Measurements from ENCODE around the gene GFRA3.

GFRA3 gene

GRCh38 chr5:138213161-138214029 is 61.0 kb downstream of the GFRA3 start, which contains the start of gene CDC23:
Gene CDC23 (minus strand): TSS chr5:138213323. CDS start chr5:138213312, 11 bp downstream.
- TF ChIP-seq CTCF (conservative IDR thresholded peaks at IDR 0.05) (no peak), ZFX (IDR thresholded peaks at IDR 0.05) (no peak)
- peak within 1 kb of the TSS; percentile 74 for H3K27ac ChIP-seq

GRCh38 chr5:138212828-138213160 is 61.6 kb downstream of the GFRA3 start:
- H3K27ac ChIP-seq: peak overlapping the region; percentile 74
- no peak for TF ChIP-seq ZFX (IDR thresholded peaks at IDR 0.05)
- TF ChIP-seq CTCF (conservative IDR thresholded peaks at IDR 0.05): no peak

- TF ChIP-seq ZFX (IDR thresholded peaks at IDR 0.05) (no peak), CTCF (conservative IDR thresholded peaks at IDR 0.05) (no peak)
- H3K27ac ChIP-seq: no peak overlapping the region
These were observed 63.4 kb downstream of the GFRA3 start for GRCh38 chr5:138210985-138211384.

All from C4-2B (cell line).